GM12892 (cell line): ENCODE results near the gene TXLNA.

ENCODE experiments used
- DNase-seq: peaks from one replicate; pipeline ENCODE4 v3.0.0; 2011; ENCODE audit not compliant: insufficient read length
- FAIRE-seq: peaks from 2 replicates; lab custom pipeline; 2011; peaks lifted over from hg19 to GRCh38; lab: Jason Lieb, UNC
- POLR2A ChIP-seq: IDR thresholded peaks from 2 replicates; pipeline ENCODE4 v1.6.1; 2011; ENCODE audit warnings: low read depth, low read length, control low read depth
- POLR2AphosphoS5 ChIP-seq: IDR thresholded peaks from 2 replicates; pipeline ENCODE4 v1.6.1; 2011; ENCODE audit warnings: low read depth, low read length, control low read depth
- TAF1 ChIP-seq: IDR thresholded peaks from 2 replicates; pipeline ENCODE4 v1.6.1; 2011; ENCODE audit warnings: low read depth, mild to moderate bottlenecking, control low read depth, low read length, borderline replicate concordance

TXLNA gene

DNA sequence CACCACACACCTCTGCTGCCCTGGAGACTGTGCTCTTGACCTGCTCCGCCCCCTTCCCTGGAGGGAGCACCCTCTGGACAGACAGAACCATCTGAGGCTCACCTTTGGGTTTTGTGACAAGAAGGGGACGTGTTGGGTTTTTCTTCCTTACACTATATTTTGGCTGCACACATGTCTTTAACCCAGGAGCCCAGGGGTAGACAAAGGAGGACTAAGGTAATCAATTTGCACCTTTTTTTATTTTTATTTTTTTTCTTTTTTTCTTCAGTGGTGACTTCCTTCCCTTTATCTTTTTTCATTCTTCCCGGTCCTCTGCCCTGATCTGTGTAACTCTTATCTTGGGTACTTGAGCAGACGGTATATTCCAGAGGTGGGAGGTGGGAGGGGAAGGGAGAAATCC lies 8.5 kb upstream of the TXLNA start:
- no peak for DNase-seq
- TF ChIP-seq TAF1 (no peak), POLR2AphosphoS5 (no peak), POLR2A (no peak)
- FAIRE-seq: no peak

DNA sequence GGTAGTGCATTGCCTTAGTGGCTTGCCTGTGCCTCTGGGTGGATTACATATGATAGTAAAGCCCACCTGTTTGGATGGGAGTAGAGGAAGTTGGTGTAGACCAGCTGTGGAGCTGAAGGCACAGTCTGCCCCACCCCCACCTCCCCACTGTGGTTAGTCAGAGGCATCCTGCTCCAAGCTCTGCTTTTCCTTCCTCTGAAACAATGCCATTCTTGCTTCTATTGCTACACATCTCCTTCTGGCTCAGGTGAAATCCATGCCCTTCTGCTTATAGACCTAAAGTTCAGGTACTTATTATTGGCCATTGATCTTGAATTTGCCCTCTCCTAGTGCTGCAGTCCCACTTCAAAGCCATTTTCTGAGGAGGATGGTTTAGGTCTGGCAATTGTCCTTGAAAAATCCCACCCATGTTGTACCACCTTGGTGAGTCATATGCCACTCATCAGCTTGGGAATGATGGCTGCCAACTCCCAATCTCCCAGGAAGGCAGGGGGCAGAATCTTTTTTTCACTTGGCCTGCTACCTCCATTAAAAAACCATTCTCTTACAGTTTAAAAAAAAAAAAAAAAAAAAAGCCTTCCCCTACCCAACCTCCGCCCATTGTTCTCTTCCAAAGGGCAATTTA lies 6.7 kb upstream of the TXLNA start:
- no peak for TF ChIP-seq TAF1
- no peak for TF ChIP-seq POLR2AphosphoS5
- TF ChIP-seq POLR2A: no peak
- FAIRE-seq (no peak), DNase-seq (no peak)

DNA sequence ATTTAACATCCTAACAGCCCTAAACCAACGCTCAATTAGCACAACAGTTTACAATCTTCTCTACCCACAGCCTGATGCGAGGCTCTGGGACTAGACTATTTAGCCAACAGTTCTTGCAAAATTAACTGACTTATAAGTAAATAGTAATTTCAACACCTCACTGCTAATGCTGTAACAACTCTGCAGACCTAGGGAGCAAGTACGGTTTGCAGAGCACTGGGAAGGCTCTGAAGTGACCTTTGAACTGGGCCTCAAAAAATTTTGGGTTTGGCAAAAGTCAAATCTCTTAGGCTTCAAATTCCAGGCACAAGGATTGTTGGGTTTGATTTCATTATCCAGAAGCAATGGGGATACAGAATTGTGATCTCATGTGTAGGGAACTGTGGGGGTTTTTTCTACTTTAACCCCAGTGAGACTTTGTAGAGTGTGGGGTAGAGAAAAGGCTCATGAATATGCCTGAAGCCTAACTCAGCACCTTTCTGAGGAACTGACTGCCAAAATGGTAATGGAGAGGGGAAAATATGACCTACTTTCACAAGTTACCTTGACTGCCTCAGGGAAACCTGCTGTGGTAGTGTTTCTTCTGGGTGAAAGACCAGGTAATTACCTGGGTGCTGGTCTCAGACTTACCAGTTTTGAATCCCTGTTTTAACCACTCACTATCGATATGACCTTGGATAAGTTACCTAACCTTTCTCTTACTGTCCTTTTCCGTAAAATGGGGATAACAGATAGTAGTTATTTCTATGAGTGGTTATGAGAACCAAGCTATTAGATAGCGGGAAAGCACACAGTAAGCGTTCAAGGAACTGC lies 889 bp upstream of the TXLNA start:
- DNase-seq: no peak
- no peak for FAIRE-seq
- TF ChIP-seq POLR2A: no peak
- TF ChIP-seq POLR2AphosphoS5: no peak
- TF ChIP-seq TAF1: no peak

DNA sequence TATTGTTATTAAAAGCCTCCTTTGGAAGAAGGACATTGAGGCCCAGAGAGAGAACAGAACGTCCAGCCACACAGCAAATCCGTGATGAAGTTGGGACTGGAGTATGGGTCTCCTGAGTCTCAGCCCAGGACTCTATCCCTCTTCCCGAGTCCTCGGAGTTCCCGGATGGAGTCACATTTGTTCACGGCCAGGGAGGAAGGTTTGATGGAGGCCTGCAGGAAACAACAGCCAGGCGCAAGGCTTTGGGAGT lies 357 bp upstream of the TXLNA start:
- FAIRE-seq (no peak), DNase-seq (no peak)
- TF ChIP-seq TAF1: no peak

DNA sequence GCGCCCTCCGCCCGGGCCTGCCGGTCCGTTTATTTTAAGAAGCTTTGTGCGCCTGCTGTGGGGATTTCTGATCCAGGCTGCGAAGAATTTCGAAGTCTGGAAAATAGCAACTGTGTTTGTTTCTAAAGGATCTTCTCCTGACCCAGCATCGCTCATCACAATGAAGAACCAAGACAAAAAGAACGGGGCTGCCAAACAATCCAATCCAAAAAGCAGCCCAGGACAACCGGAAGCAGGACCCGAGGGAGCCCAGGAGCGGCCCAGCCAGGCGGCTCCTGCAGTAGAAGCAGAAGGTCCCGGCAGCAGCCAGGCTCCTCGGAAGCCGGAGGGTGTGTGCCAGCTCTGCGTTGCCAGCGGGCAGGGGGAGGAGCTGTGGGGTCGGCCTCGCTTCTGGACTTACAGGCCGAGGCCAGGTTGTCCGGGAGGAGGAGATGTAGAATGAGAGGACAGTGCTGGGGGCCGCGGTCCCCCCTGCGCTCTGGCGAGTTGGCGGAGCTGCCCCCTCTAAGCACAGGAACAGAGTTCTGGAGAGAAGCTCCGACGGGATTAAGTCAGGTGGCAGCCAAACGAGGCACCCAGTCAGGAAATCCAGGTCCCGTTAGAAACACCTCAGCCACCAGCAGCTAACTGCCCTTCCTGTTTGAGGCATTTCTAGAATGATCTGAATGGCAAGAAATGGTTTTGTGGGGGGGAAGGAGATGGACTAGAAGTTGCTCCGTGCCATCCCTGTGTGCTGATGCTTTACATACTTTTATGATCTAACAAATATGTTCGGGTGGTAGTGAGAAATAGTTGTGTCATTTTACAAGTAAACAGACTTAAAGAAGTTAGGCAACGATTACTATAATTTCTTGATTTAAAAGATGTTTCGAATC lies 948 bp downstream of the TXLNA start:
- FAIRE-seq: no peak
- TF ChIP-seq TAF1 (no peak), POLR2A (no peak), POLR2AphosphoS5 (no peak)
- peak; percentile 46 for DNase-seq

DNA sequence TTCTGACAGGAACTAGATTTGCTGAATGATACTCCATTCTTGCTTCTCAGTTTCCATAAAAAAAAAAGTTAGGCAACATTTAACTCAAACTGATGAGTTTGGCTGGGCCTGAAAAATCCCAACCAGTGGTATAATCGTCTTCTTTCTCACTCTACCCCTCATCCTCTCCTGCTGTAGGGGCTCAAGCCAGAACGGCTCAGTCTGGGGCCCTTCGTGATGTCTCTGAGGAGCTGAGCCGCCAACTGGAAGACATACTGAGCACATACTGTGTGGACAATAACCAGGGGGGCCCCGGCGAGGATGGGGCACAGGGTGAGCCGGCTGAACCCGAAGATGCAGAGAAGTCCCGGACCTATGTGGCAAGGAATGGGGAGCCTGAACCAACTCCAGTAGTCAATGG lies 1.6 kb downstream of the TXLNA start:
- FAIRE-seq (no peak), DNase-seq (no peak)
- TF ChIP-seq TAF1: no peak
- no peak for TF ChIP-seq POLR2A
- TF ChIP-seq POLR2AphosphoS5: no peak

DNA sequence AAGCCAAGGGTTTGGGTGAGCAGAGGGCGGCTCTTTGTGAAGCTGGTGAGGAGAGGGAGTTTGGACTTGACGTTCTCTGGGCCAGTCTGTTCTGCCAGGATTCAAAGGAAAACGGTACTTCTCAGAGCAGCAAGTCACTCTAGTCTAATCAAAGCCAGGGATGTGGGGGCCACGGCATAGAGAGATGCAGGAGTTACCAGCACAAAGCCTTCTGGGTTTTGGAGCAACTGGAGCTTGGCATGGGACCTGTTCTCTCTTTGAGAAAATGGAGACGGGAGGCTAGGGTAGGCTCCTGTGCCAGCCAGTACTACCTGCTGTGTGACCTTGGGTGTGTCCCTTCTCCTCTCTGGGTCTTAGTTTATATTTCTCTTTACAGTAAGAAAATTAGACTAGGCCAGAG lies 2.1 kb downstream of the TXLNA start:
- FAIRE-seq: no peak

DNA sequence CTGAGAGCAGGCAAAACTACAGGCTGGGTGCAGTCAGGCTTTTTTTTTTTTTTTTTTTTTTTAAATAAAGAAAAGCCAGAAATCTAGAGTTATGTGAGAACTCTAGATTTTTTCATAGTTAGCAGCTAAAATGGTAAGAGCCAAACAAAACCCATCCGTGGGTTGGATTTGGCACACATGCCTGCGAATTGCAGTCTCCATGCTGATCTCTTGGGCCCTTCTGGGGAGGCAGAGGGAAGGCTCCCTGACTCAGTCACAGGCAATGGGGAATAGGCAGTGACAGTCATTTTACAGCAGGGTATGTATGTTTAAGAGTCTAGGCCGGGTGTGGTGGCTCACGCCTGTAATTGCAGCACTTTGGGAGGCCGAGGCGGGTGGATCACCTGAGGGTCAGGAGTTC lies 2.6 kb downstream of the TXLNA start:
- no peak for FAIRE-seq

More for the DNA sequence above, 2.1 kb downstream of the TXLNA start:
- TF ChIP-seq POLR2A (no peak), TAF1 (no peak), POLR2AphosphoS5 (no peak)
- no peak for DNase-seq

DNA sequence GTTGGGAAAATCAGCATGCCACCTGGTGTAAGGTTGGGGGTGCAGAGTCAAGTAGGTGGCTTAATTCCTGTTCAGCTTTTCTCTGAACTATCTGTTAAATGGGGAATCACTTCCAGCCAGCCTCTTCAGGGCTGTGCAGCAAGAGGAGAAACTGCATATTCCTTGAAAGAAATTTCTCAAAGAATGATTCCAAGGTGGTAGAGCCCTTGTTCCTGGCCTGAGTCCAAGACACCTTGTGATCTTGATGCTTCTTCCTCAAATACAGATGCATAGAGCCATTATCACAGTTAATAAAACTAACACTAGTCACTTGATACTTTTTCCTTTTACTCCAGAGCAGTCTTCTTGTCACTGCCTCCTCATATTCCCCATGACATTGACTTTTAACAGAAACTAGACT lies 5.2 kb downstream of the TXLNA start:
- no peak for FAIRE-seq
- DNase-seq: no peak
- TF ChIP-seq POLR2A (no peak), POLR2AphosphoS5 (no peak), TAF1 (no peak)

More for the DNA sequence above, 2.6 kb downstream of the TXLNA start:
- DNase-seq: no peak
- TF ChIP-seq POLR2AphosphoS5 (no peak), TAF1 (no peak), POLR2A (no peak)

DNA sequence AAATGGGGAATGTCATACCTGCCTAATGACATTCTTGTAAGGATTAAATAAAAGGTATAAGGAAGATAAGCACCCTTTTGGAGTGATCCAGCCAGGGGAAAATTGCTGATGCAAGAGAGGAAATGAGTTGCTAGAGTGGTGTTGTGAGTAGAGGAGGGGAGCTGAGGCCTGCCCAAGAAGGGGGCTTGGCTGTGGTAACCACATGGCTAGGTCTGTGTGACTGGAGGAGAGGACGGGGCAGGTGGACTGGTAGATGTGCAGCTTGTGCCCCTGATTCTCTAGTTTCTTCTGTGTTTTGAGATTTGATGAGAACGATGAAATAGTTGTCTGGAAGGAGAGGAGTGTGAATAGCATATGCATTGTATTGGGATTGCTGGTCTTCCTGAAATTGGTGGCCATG lies 6.6 kb downstream of the TXLNA start:
- no peak for FAIRE-seq
- DNase-seq: no peak
- TF ChIP-seq POLR2AphosphoS5: no peak
- TF ChIP-seq POLR2A: no peak
- no peak for TF ChIP-seq TAF1

DNA sequence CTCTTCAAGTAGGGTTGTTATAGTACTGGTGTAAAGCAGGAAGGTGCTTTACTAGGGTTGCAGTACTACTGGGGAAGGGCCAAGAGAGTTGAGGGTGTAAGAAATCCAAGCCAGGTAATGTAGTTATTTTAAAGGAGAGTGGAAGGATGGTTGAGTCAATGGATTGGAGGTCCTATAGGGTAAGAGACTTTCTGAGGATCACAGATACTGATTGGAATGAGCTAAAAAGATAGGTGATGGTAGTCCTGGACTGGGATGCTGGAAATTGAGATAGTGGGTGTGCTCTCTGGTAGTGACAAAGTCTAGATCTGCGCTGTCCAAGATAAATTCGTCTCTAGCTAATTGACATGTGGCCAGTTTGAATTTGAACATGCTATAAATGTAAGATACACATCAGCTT lies 7.0 kb downstream of the TXLNA start:
- TF ChIP-seq TAF1: no peak
- TF ChIP-seq POLR2A: no peak
- DNase-seq (no peak), FAIRE-seq (no peak)

DNA sequence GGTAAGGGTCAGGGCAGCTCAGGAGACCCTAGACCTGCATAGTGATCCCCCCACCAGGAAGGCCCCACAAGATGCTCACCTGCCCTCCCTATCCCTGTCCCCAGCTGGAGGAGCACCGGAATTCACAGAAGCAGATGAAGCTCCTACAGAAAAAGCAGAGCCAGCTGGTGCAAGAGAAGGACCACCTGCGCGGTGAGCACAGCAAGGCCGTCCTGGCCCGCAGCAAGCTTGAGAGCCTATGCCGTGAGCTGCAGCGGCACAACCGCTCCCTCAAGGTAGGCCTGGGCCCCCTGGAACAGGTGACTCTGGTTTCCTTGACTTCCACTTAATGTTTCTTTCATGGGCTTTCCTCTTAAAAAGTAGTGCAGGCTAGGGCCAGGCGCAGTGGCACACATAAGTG lies 8.4 kb downstream of the TXLNA start:
- TF ChIP-seq POLR2AphosphoS5: no peak
- TF ChIP-seq TAF1: no peak
- TF ChIP-seq POLR2A: no peak
- DNase-seq (no peak), FAIRE-seq (no peak)
